Lower leg skin (tissue), 3 donors: Measurements from ENCODE around the gene WDR18.

Experiments used
- CTCF ChIP-seq, 3 donors: fragments of 450-650 bp; IDR thresholded peaks; one replicate each; pipeline ENCODE4 v1.5.1; 2016; ENCODE audit warnings: antibody characterized with exemption in 3 of 3, mild to moderate bottlenecking in 3 of 3, moderate library complexity in 2 of 3
- POLR2A ChIP-seq, 2 donors: fragments of 450-650 bp; IDR thresholded peaks; one replicate each; pipeline ENCODE4 v1.6.1; 2016 to 2017; ENCODE audit warnings: antibody characterized with exemption in 2 of 2, mild to moderate bottlenecking in 1 of 2, moderate library complexity in 1 of 2

- TF ChIP-seq CTCF (IDR thresholded peaks at IDR 0.05) (no peak), POLR2A (IDR thresholded peaks at IDR 0.05) (no peak)
These were observed 28.1 kb upstream of the WDR18 start for GRCh38 chr19:955803-956765.
